D341Med (cell line): ENCODE results near the gene HOXB3.
"Not testable (repeated sequence)": the region's sequence is repeated elsewhere in the genome, so short reads cannot be mapped to it uniquely, and the experiment has no call there.

Experiments used
- DNase-seq: peaks from one replicate; pipeline ENCODE4 v3.0.0; 2012; ENCODE audit warnings: low spot score

The HOXB3 gene

DNA sequence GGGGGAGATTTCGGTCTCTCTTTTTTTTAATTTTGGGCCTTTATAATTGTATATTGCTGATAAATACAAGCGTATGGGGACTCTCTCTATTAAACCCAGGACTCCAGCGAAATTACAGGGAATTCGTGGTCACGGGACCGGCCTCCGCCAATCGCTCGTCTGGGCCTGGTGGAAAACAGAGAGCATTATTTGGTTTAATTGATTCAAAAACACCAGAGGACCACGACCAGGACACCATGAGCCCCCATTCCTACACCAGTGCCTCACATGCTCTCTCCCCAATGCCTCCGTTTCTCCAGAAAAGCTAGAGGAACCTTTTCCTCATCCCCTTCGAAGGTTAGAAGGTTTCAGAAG is 45.0 kb downstream of the HOXB3 start, which contains the start of gene HOXB2:
Gene HOXB2 (minus strand): TSS at position 88 of the 354 bp plus-strand sequence. CDS start 198 bp downstream, outside the sequence.
- no peak for DNase-seq

- no peak for DNase-seq
Measured at GRCh38 chr17:48544349-48545021, 45.6 kb downstream of the HOXB3 start.

DNA sequence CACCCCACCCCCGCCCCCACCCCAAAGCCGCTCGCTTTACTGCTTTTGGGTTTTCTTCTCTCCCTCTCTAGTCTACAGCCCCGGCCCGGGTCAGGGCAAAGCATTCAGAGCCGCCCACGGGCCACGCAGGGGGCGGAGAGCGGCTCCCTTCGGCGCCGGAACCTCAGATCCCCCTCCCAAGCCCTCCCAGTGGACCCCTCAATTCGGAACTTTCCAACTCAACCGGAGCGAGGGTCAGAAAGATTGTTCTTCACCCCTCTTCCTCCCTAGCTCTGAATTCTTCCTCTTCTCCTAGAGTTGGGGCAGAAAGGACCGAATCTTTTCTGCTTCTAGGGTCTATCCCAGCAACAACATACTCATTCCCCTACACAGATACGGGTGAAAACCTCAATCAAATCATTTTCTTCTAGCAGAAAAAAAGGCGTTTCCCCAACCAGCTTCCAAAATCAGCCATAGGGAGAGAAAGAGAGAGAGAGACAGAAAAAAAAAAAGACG is 46.1 kb downstream of the HOXB3 start:
- no peak for DNase-seq

DNA sequence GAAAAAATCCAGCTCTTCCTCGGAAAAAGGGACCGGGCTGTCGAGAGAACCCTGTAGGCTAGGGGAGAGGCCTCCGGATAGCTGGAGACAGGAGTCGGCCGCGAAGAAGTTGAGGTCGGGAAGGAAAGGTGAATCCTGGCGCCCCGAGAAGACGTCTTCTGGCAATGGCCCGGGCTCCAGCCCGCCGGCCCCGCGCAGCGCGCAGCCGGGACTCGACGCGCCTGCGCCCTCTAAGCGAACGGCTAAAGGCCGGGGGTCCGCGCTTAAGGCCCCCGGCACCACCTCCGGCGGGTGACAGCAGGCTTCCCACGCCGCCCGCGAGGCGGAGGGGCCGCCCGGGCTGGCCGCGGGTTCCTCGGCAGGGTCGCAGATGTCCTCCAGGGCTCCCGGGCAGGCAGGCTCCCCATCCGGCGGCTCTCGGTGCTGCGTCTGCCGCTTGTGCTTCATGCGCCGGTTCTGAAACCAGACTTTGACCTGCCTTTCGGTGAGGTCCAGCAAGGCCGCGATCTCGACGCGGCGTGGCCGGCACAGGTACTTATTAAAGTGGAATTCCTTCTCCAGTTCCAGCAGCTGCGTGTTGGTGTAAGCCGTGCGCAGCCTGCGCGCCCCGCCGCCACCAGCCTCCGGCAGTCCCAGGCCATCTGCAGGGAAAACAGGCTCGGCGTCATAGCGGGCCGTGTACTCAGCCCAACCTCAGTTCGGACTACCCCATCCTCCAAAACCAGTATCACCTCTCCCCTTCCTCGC is 46.8 kb downstream of the HOXB3 start:
- no peak for DNase-seq

DNA sequence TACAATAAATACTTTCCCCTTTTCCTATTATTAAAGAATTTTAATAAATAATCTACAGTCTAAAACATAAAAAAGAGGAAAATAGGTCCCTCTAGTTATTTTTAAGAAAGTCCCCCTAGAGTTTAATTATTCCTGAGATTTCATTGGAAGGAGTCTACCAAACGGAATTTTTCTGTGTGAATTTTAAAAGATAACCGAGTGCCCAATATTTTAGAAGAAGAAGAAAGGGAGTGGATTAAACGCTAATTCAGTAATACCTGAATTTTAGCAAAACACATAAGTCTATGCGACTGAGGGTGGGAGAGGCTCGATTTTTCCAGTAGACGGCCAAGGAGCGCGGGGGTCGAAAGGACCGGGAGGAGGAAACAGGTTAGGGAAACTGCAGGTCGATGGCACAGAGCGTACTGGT is 47.3 kb downstream of the HOXB3 start:
- DNase-seq: no peak

GRCh38 chr17:48542114-48542656 is 47.9 kb downstream of the HOXB3 start:
- DNase-seq: no peak

DNA sequence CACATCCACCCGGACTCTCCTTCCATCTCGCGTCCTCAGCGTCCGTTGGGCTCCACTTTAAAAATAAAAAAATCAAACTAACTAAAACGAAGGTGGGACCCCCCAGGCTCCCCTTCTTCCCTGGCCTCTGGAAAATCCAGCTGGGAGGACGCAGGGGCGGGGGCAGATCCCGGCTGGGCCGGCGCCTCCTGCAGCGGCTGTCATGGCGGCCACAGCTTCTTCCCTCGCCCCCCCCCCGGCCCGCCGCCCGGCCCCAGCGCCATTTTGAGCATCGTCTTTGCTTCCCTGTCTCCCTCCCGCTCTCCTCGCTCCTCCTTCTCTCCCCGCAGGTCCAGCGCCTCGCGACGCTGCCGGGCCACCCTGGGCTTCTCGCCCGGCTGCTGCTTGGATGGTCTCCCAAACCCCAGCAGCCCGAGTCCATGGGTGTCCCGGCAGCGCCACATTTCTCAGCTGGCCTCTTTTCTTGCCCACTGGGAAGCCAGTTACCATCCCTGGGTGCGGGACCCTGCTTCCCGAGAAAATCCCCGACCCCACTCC is 48.4 kb downstream of the HOXB3 start:
- no peak for DNase-seq

DNA sequence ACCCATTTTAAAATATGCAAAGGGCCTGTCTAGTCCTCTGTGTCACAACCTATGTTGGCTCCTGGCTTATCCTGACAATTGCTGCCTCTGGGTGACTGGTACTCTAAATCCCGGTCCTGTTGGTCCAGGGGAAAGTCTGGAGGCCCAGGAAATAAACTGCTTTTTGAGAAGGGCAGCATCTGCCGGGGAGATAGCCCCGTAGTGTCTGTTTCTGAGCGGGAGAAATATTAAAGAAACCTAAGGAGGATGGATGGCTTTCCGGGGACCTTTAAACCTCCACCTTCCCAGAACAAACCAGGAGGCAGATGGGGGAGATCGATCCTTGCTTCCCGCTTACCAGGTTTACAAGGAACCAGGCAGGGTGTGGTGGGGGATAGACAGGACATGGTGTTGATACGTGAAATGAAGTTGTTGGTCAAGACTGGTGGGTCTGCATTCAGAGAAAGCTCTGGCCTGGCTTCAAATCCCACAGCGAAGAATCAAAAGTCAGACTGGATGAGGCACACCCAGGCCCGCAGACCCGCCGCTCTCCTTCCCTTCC is 48.9 kb downstream of the HOXB3 start:
- no peak for DNase-seq

GRCh38 chr17:48540213-48540612 is 49.8 kb downstream of the HOXB3 start:
- DNase-seq: no peak

GRCh38 chr17:48539177-48539576 is 50.9 kb downstream of the HOXB3 start:
- no peak for DNase-seq

DNA sequence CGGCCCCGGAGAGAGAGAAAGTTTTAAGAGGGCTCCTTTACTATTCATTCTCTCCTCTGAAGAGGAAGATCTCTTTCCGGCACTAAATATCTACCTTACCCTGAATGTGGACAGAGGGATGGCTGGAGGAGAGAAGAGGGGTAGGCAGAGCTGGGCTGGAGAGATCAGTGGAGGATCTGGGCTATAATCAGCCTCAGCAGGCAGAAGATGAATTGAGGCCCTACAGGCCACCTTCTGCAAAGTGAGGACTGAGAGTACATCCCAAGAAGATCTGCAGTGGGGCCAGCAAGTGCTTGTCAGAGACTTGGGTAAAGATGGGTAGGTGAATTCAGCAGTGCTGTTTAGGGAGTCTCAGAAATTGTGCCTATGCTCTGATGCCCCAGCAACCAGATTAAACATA is 52.7 kb downstream of the HOXB3 start:
- peak; percentile 26 for DNase-seq

DNA sequence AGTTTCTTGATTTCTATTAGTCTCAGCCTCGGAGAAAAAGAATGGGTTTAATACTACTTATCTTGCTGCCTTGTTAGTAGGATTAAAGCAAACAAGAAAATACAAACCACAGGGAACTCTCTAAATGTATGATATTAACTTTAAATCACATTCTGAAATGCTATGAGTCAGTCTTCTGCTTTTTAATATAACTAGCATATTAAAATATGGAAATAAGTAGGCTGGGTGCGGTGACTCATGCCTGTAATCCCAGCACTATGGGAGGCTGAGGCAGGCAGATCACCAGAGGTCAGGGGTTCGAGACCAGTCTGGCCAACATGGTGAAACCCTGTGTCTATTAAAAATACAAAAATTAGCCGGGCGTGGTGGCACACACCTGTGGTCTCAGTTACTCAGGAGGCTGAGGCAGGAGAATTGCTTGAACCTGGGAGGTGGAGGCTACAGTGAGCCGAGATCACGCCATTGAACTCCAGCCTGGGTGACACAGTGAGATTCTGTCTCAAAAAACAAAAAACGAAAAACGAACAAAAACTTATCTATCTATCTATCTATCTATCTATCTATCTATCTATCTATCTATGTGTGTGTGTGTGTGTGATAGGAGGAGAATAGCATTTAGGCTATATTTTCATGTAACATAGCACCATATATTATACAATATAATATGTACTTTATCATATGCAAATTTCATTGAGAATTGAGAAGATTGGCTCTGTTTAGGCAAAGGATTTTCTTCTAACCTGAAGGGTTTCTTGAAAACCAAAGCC is 54.1 kb downstream of the HOXB3 start:
- DNase-seq: not testable (repeated sequence)

- DNase-seq: no peak
Measured at GRCh38 chr17:48532261-48532660, 57.8 kb downstream of the HOXB3 start.

DNA sequence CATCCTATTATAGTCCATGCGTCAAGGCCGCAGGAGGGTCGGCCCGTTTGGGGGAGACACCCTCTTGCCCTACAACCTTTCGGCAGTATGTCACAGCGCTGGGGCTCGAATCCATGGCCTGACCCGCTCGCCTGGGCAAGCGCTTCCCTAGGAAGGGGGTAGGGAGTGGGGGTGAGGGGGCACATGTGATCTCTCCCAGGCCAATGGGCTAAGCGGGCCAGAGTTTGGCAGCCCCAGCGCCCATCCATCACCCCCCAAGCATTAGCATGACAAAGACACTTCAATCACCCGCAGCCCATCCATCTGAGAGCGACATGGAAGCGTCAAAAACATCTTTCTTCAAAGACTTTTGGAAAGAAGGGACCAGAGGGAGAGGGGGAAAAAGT is 59.2 kb downstream of the HOXB3 start, which contains the start of gene HOXB1:
Gene HOXB1 (minus strand): TSS at position 125 of the 386 bp plus-strand sequence. CDS start 107 bp downstream, at position 18.
- DNase-seq: peak; percentile 43

DNA sequence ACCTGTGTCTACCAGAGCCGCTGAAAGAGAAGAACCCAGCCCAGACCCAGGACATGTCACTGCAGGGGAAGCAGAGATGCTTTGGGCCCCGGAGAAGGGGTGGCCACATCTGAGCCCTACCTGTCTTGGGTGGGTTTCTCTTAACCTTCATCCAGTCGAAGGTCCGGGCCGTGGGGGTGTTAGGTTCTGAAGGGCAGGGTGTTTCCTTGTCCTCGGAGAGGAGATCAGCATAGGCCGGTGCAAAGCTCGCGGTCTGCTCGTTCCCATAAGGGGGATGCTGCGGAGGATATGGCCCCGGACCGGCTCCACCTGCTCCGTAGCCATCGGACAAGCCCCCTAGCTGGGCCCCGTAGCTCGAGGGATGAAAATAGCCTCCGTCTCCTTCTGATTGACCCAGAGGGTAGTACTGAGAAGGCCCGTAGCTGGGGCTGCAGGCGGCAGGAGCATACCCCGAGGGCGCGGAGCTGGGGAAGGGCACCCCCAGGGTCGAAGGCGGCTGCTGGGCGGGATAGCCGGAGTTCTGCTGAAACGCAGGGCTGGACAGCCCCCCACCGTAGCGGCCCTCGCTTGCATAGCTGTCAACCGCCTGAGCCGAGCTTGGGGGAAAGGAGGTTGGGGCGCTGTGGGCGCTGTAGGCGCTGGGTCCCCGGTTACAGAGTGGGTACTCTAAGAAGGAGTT is 59.7 kb downstream of the HOXB3 start:
- DNase-seq: no peak

- no peak for DNase-seq
Measured at GRCh38 chr17:48529683-48530009, 60.4 kb downstream of the HOXB3 start.

DNA sequence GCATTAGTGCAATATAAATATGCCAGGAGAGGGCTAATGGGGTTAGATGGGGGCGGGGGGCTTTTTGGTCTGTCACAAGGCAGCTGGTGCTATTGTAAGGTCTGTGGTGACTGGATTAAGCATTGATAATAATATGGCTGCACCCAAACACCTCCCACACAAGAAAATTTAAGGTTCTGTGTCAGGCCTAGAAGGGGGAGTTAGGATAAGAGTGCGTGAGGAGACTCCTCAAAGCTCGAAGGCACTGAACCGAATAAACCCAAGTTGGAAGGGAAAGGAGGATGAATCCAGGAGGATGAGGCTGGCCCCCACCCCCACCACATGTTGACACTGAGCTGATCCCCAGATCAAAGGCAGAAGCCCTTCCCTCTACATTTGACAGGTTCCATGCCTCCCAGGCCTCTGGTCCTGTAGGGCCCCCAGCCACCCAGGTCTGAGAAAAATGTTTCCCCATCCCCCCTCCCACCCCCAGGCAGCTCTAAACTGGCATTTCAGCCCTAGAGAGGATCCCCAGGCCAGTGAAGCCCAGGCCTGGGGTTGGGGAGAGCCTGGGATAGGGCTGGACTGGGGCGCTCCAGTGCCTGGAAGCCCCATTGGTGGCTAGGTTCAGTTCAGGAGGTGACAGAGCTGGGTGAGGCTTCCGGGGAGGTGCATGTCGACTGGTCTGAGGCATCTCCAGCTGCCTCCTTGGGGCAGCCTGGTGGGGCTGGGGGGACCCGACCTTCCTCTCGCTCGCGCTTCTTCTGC is 60.9 kb downstream of the HOXB3 start:
- peak; percentile 43 for DNase-seq

DNA sequence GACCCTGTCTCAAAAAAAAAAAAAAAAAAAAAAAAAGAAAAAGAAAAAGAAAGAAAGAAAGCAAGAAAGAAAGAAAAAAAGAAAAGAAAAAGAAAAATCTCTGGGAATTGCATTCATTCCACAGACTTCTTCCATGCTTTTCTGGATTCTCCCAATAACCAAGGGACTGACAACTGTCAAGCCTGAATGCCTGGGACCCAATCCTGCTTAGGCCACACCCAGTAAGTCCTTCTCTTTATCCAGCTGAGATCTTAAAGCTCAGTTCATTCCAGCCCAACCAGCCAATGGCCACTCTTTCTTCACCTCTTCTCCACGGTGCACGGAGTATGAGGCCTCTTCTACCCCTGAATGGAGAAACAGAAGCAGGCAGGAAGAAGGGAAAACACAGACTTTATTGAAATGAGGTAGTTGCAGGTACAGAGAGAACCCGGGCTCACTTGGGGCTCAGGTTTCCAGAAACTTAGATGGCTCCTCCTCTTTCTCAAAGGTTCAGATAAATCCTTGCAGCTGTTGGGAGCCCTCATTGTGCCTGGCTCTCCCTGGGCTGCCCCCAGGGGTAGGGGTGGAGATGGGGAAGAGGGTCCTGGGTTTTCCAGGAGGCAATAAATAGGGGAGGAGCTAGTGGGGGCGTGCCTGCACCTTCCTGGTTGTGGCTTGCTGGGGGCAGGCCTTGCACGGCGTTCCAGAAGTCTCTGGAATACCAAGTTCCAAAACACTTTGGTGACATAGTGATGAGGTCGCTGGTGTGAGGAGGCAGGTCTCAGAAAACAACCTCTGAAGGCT is 61.7 kb downstream of the HOXB3 start:
- DNase-seq: no peak

GRCh38 chr17:48527547-48527932 is 62.5 kb downstream of the HOXB3 start:
- no peak for DNase-seq
